DMS153 treated with DMSO at 0.1 percent for 48 hours (cell line): Measurements from ENCODE around the gene NTNG1.
"Not testable (repeated sequence)": the region's sequence is repeated elsewhere in the genome, so short reads cannot be mapped to it uniquely, and the experiment has no call there.

Experiments
- DNase-seq: peaks from one replicate; lab custom pipeline; 2025; ENCODE audit not compliant: unreplicated experiment; lab: John Stamatoyannopoulos, UW

NTNG1 gene

GRCh38 chr1:107142140-107142542 is 1.3 kb downstream of the NTNG1 start:
- DNase-seq: peak; percentile 64

- DNase-seq: no peak
Measured at GRCh38 chr1:107142666-107143065, 1.8 kb downstream of the NTNG1 start.

GRCh38 chr1:107145637-107146036 is 4.8 kb downstream of the NTNG1 start:
- DNase-seq: no peak

- no peak for DNase-seq
Measured at GRCh38 chr1:107147843-107148242, 7.0 kb downstream of the NTNG1 start.

GRCh38 chr1:107149946-107150345 is 9.1 kb downstream of the NTNG1 start:
- no peak for DNase-seq

- no peak for DNase-seq
Measured at GRCh38 chr1:107151295-107151694, 10.5 kb downstream of the NTNG1 start.

GRCh38 chr1:107152395-107152794 is 11.6 kb downstream of the NTNG1 start:
- DNase-seq: no peak

- DNase-seq: no peak
Measured at GRCh38 chr1:107153014-107153413, 12.2 kb downstream of the NTNG1 start.

- no peak for DNase-seq
Measured at GRCh38 chr1:107158496-107158895, 17.7 kb downstream of the NTNG1 start.

- DNase-seq: no peak
Measured at GRCh38 chr1:107158991-107159390, 18.2 kb downstream of the NTNG1 start.

- DNase-seq: no peak
Measured at GRCh38 chr1:107162745-107163144, 21.9 kb downstream of the NTNG1 start.

GRCh38 chr1:107164901-107165300 is 24.1 kb downstream of the NTNG1 start:
- DNase-seq: not testable (repeated sequence)

GRCh38 chr1:107169615-107170014 is 28.8 kb downstream of the NTNG1 start:
- DNase-seq: no peak

- no peak for DNase-seq
Measured at GRCh38 chr1:107171333-107171732, 30.5 kb downstream of the NTNG1 start.

- no peak for DNase-seq
Measured at GRCh38 chr1:107172450-107173170, 31.8 kb downstream of the NTNG1 start.

- no peak for DNase-seq
Measured at GRCh38 chr1:107175102-107175909, 34.5 kb downstream of the NTNG1 start.

- DNase-seq: no peak
Measured at GRCh38 chr1:107181253-107181969, 40.6 kb downstream of the NTNG1 start.

GRCh38 chr1:107183011-107183410 is 42.2 kb downstream of the NTNG1 start:
- no peak for DNase-seq

GRCh38 chr1:107184888-107185287 is 44.0 kb downstream of the NTNG1 start:
- no peak for DNase-seq

- no peak for DNase-seq
Measured at GRCh38 chr1:107187399-107187798, 46.6 kb downstream of the NTNG1 start.

GRCh38 chr1:107188160-107188559 is 47.3 kb downstream of the NTNG1 start:
- DNase-seq: no peak

GRCh38 chr1:107194380-107194779 is 53.5 kb downstream of the NTNG1 start:
- no peak for DNase-seq
